PFSK-1 (cell line): ENCODE measurements around the gene SPDEF.

ENCODE experiments used
- FOXP2 ChIP-seq: optimal IDR thresholded peaks from 2 replicates; pipeline ENCODE3; 2011; ENCODE audit warnings: borderline replicate concordance, control low read depth, inconsistent platforms; ENCODE audit not compliant: insufficient read depth; ENCODE audit errors: extremely low read length, extremely low read depth
- POLR2AphosphoS5 ChIP-seq: IDR thresholded peaks from 2 replicates; pipeline ENCODE4 v1.6.1; 2012; ENCODE audit warnings: low read depth, mild to moderate bottlenecking, control low read depth, low read length, moderate library complexity
- SIN3A ChIP-seq: IDR thresholded peaks from 2 replicates; pipeline ENCODE4 v1.6.1; 2012; ENCODE audit warnings: mild to moderate bottlenecking, low read length, moderate library complexity, borderline replicate concordance; ENCODE audit not compliant: insufficient read depth
- TAF1 ChIP-seq: IDR thresholded peaks from 2 replicates; pipeline ENCODE4 v1.6.1; 2012; ENCODE audit warnings: low read length, control low read depth, borderline replicate concordance; ENCODE audit not compliant: insufficient read depth
- TF ChIP-seq, protein P1 (sequence below), 2 experiments: IDR thresholded peaks; 2 replicates each; pipeline versions ENCODE4 v1.6.1 to v1.8.0; 2011 to 2012; ENCODE audit warnings: low read depth in 2 of 2, low read length in 2 of 2, control low read depth in 1 of 2, inconsistent platforms in 1 of 2, mild to moderate bottlenecking in 1 of 2, moderate library complexity in 1 of 2; ENCODE audit not compliant: insufficient read depth in 1 of 2

SPDEF gene

DNA sequence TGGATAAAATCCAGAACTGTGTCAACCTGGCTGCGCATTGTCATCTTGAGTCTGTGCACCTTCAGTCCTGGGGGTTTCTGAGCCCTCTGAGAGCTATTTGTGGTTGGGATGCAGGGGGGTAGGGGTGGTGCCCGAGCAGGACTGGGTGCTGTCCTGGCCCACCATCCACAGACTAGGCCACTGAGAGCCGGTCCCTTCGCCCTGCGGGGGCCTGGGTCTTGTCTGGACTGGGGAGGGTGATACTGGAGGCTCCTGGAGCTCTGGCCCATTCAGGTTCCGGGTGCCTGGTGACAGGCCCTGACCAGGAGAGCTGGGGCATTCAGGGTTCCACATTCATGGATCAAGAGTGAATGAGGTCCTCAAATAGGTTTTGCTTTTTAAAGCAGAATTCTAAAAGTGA is 20.9 kb downstream of the SPDEF start:
- TF ChIP-seq FOXP2: no peak
- TF ChIP-seq TAF1: no peak
- no peak for TF ChIP-seq POLR2AphosphoS5
- no peak for TF ChIP-seq SIN3A
- TF ChIP-seq, protein P1, sequence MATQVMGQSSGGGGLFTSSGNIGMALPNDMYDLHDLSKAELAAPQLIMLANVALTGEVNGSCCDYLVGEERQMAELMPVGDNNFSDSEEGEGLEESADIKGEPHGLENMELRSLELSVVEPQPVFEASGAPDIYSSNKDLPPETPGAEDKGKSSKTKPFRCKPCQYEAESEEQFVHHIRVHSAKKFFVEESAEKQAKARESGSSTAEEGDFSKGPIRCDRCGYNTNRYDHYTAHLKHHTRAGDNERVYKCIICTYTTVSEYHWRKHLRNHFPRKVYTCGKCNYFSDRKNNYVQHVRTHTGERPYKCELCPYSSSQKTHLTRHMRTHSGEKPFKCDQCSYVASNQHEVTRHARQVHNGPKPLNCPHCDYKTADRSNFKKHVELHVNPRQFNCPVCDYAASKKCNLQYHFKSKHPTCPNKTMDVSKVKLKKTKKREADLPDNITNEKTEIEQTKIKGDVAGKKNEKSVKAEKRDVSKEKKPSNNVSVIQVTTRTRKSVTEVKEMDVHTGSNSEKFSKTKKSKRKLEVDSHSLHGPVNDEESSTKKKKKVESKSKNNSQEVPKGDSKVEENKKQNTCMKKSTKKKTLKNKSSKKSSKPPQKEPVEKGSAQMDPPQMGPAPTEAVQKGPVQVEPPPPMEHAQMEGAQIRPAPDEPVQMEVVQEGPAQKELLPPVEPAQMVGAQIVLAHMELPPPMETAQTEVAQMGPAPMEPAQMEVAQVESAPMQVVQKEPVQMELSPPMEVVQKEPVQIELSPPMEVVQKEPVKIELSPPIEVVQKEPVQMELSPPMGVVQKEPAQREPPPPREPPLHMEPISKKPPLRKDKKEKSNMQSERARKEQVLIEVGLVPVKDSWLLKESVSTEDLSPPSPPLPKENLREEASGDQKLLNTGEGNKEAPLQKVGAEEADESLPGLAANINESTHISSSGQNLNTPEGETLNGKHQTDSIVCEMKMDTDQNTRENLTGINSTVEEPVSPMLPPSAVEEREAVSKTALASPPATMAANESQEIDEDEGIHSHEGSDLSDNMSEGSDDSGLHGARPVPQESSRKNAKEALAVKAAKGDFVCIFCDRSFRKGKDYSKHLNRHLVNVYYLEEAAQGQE (IDR thresholded peaks at IDR 0.05; ENCODE audit: insufficient read depth in 1 of 2, low read depth in 2 of 2, low read length in 2 of 2): no peak

DNA sequence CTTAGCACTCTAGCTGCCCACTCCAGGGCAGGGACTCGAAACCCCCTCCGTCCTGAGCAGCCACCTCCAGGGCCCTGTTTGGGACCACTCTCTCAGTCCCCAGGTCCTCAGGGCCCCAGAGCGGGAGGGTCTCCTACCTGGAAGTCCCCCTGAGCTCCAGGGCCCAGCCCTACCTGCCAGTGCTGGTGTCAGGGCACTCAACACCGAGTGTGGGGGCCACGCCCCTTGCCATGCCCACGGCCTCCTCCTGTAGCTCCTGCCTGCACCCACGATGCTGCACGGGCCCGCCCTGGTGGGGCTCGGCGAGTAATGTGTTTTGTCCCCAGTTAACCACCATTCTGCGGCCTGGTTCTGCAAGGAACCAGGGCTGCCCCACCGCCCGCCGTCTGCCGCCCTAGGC is 21.5 kb downstream of the SPDEF start:
- no peak for TF ChIP-seq SIN3A
- TF ChIP-seq FOXP2: no peak
- TF ChIP-seq, protein P1 (IDR thresholded peaks at IDR 0.05; ENCODE audit: insufficient read depth in 1 of 2, low read depth in 2 of 2, low read length in 2 of 2): no peak

DNA sequence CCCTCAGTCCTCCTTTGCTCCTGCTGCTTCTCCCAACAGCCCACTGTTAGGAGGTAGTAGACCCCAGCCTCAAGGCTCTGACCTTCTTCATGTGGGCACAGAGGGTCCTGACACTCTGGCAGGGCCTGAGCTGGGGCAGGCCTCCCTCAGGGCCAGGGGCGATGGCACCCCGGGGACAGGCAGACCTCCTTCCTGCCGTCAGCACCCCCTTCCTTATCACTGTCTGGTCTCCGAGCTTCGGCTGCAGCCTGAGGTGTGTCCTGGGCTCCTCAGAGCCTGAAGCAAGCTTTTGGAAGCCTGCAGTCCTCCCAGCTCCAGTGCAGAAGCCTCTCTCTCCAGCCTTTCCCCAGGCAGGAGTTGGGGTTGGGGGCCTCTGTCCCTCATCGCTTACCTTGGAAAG is 22.0 kb downstream of the SPDEF start:
- no peak for TF ChIP-seq SIN3A
- TF ChIP-seq, protein P1 (IDR thresholded peaks at IDR 0.05; ENCODE audit: insufficient read depth in 1 of 2, low read depth in 2 of 2, low read length in 2 of 2): no peak
- TF ChIP-seq POLR2AphosphoS5: no peak
- TF ChIP-seq FOXP2: no peak
- no peak for TF ChIP-seq TAF1

DNA sequence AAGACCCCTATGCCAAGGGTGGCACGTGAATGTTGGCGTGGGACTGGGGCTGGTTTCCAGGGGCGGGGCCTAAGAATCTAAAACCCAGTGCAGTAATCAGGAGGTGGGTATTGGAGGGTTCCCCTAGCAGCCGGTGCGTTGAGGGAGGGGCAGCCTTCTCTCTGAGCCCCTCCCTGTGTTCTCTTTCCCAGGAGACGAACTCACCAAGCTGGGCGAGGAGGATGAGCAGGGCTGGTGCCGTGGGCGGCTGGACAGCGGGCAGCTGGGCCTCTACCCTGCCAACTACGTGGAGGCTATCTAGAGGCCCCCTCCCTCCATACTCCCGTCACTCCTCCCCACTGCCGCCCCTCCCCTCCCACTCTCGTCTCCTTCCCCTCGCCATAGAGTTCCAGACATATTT is 23.9 kb downstream of the SPDEF start:
- TF ChIP-seq POLR2AphosphoS5 (no peak), TAF1 (no peak), SIN3A (no peak), FOXP2 (no peak)
- TF ChIP-seq, protein P1 (IDR thresholded peaks at IDR 0.05; ENCODE audit: insufficient read depth in 1 of 2, low read depth in 2 of 2, low read length in 2 of 2): no peak

DNA sequence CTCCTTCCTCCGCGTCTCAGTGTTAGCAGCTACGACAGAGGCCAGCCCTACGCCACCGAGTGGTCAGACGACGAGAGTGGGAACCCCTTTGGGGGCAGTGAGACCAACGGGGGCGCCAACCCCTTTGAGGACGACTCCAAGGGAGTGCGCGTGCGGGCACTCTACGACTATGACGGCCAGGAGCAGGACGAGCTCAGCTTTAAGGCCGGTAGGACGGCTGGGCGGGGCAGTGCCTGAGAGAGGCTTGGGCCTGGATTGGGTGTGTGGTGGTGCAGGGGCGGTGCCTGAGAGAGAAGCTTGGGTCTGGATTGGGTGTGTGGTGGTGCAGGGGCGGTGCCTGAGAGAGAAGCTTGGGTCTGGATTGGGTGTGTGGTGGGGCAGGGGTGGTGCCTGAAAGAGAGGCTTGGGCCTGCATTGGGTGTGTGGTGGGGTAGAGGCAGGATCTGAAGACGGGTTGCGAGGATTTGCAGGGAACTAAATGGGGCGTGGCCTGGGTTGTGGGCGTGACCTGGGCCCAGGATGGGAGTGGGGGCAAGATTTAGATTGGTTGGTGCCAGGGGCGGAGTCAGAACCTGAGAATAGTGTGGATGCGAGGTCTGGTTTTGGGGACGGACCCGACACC is 24.4 kb downstream of the SPDEF start:
- TF ChIP-seq POLR2AphosphoS5 (no peak), SIN3A (no peak), FOXP2 (no peak), TAF1 (no peak)
- TF ChIP-seq, protein P1 (IDR thresholded peaks at IDR 0.05; ENCODE audit: insufficient read depth in 1 of 2, low read depth in 2 of 2, low read length in 2 of 2): no peak
